T-helper 2 cell (primary cell): Measurements from ENCODE around the gene GJD3.
A peak's percentile ranks its signal among the peaks of the same experiment; 100 is the strongest.

ENCODE experiments used
- DNase-seq, 5 experiments: peaks; one replicate each; pipeline versions ENCODE4 v3.0.0 to v3.0.0-alpha.2; 2012 to 2022

The GJD3 gene

DNA sequence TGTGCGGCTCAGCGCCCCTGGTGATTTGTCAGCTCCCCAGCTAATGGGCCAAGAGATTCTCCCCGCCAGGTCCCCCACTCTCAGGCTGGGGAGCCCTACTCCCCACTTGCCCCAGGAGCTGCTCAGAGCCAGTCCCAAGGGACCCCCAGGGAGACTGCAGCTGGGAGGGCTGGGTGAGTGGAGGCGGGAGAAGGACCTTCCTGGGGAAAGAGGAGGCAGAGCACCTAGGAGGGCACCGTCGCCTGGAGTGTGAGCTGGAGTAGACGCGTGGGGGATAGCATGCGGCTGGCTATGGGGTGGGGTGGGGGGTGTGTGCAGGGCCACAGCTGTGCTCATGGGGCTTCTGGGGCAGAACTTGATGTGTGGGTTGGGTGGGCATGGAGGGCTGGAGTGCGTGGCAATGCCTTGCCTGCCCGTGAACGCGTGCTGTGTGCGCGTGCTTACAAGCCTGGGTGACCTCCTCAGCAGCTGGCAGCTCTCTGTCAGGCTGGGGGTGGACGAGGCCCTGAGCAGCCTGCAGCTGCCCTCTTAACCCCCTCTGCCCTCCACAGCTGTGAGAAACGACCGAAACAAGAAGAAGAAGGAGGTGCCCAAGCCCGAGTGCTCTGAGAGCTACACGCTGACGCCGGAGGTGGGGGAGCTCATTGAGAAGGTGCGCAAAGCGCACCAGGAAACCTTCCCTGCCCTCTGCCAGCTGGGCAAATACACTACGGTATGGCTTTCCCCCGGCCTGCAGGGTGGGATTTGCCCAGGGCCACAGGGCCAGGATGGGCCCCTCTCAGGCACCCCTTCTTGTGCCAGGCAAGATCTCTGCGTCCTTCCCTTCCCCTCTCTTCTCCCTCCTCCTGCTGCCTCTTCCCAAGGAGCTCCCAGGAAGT is 12.9 kb downstream of the GJD3 start:
- DNase-seq, result no peak

DNA sequence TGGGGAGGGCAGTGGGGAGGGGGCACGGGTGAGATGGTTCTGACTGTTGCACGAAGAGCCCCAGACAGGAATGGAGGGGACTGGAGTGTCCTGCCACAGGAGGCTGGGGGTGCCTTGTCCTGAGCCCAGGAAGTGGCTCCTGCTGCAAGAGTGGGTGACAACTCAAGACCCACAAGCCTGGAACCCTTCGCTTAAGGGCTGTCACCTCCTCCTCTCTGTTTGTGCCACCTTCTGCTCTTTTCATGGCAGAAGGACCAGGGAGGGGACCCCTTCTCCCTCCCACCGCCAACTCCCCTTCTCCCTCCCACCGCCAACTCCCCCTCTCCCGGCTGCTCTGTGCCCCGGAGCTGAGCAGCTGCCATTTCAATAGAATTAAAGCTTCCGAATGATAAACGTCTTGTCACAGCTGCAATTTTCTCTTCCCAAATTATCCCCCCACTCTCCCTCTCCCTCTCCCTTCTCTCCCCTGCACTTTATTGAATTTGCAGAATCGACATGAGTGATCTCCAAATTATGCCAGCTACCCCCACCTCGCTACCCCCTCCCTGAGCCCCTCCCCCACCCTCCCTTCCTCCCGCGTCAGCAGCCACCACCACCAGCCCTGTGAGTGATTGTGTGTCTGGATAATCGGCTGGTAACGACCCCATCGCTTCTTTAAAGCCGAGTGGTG is 13.7 kb downstream of the GJD3 start:
- DNase-seq, result no peak

GRCh38 chr17:40349895-40350688 is 14.4 kb downstream of the GJD3 start:
- DNase-seq, result no peak

GRCh38 chr17:40349477-40349894 is 15.1 kb downstream of the GJD3 start:
- no peak for DNase-seq

DNA sequence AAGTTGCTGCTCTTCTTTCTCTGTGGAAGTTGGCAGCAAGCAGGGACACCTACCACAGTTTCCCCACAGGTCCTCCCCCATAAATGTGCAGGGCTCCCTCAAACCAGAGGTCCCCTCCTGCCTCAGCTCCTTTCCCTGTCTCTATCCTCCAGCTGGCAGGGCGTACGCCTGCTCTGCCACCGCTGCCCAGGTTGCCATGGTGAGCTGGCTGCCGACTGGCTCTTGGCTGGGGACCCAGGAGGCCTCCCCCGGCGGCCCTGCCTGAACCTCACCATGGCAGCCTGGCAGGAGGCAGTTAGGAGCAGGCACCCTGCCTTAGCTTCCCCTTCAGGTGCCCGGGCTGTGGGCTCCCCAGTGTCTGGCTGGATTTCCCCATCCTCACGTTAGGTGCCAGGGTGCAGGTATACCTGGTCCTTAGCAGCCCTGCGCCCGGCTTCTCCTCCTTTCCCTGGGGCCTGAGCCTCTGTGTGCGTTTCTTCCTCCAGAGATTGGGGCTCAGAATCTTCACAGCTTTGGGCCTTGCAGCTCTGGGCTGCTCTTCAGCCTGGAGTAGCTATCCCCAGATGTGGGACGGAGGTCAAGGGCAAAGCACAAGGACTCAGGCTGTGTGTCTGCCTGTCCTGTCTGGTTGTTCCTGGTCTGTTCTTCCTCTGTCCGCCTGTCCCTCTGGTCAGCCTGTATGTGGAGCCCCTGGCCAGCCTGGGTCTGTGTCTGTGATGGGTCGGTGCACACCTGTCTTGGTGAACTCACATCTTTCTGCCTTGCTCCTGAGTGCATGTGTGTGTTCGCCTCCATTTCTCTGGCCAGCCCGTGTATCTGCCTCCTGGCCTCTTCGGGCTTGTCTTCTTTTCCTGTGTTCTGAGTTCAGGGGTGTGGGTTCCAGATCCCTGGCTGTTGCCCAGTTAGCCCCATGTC is 15.7 kb downstream of the GJD3 start:
- no peak for DNase-seq

- no peak for DNase-seq
Measured at GRCh38 chr17:40348136-40348504, 16.4 kb downstream of the GJD3 start.

DNA sequence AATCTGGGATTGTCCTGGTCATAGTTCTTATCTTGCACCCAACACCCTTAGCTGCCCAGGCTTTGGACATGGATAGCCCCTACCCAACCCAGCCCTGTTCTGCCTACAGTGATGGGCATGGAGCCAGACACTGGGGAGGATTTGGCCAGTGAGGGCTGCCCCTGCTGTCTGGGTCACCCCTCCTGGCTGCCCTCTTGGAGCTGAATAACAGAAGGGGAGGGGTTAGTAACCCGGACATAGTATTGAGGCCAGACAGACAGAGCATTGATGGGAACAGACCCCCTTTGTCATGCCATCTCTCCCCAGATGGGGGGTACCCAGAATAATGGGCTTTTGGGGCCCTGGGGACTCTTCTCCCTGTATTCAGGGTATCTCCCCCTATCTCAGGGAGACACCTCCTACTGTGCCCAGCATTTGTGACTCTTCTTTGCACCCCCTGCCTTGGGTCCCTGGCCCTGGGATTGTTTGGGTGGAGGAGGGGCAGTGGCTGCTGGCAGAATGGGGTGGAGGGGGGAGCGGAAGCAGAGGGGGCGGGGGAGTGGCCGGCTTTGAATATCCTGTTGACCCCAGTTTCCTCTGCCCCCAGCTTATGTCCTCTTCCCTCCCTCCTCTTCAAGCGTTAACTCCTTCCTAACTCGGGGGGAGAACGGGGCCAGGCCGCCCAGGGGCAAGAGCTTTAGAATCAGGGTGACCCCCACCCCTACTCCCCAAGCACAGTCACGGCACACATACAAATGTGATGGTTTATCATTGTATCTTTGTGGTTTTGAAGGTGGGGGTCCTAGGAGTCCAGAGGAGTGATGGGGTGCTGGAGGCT is 17.0 kb downstream of the GJD3 start:
- no peak for DNase-seq

DNA sequence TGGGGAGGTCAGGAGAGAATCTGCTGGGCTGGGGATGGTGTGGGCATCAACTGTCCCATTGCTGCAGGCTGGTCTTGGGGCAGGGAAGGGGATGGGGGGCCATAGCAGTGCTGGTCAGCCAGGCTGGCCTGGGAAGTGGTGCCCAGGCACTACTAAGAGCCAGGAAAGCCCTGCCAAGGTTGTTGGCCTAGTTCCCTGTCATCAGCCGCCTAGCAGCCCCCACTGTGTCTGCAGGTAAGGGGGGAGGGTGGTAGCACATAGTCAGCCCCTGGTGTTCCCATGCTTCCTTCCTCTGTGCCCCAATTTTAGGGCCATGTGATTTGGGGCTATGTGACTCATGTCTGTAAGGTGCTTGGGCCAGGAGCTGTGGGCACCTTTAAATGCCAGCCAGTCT is 17.8 kb downstream of the GJD3 start:
- DNase-seq, result peak in 1 of 5 experiments; percentile 71

- no peak for DNase-seq
Measured at GRCh38 chr17:40345994-40346764, 18.4 kb downstream of the GJD3 start.

DNA sequence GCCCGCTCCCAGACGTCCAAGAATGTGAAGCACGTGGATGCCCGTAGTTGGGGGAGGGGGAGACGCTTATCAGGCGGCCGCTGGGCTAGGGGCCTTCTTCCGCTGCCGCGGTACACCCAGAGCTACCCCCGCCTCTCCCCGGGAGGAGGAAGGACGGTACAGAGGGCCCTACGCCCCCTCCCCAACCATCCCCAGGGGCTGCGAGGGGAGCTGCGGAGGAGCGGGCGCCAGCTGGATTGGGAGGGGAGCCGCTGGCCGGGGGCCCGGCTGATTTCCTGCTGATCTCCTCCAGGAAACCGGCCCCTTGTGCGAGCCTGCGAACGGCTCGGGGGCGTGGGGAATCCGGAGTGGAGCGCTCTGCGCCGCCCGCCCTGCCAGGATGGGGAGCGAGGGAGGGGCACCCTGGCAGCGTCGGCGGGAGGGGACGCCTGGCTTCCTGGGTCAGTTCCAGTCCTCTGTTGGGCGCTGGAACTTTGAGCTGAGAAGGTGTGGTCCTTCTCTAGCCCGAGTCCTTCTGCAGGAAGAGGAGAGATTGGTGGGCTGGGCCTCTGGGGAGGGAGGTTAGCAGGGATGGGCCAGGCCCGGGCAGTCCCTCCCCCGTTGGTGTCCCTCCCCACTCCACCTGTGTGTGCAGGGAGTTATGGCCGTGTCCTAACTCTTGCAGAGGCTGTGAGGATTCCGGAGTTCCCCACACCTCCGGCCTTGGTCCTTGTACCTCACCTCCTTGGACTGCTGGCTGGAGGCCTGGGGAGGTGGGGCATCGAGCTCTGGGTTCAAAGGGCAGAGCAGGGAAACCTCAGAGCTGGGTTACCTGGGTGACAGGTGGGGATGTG is 19.2 kb downstream of the GJD3 start:
- DNase-seq, result peak in 3 of 5 experiments; percentile 25 to 48 (median 28)

DNA sequence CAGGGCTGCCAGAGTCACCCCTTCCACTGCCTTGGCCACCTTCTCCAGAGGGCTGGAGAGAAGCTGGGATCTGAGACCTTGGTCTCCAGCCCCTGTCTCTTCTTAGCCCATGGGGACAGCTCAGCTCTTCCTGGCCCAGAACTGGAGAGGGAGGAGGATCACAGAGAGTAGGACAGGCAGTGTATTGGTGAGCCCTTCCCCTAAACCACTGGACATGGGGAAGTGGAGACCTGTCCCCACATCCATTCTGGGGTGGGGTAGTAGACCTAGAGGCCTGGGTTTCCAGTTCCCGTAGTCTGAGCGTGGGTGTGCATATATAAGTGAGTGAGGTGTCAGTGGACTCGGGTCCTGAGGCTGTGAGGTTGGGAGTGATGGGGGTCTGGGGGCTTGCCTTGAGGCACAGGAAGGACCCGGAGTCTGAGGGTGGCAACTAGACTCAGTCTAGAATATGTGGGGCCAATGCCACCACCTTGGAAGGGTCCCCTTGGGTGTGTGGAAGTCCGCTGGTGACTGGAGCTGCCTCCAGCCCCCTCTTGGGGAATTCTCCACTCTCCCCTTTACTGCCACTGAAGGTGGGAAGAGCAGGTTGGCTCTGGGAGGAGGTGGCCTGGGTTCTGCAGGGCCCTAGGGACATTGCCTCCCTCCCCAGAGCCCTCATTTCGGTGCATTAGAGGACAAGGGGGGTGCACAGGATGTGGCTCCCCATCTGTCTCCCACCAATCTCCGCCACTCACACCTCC is 19.9 kb downstream of the GJD3 start:
- DNase-seq, result peak in 1 of 5 experiments; percentile 77

GRCh38 chr17:40343219-40344119 is 21.1 kb downstream of the GJD3 start:
- DNase-seq, result no peak

GRCh38 chr17:40342504-40343218 is 21.9 kb downstream of the GJD3 start:
- DNase-seq, result no peak

DNA sequence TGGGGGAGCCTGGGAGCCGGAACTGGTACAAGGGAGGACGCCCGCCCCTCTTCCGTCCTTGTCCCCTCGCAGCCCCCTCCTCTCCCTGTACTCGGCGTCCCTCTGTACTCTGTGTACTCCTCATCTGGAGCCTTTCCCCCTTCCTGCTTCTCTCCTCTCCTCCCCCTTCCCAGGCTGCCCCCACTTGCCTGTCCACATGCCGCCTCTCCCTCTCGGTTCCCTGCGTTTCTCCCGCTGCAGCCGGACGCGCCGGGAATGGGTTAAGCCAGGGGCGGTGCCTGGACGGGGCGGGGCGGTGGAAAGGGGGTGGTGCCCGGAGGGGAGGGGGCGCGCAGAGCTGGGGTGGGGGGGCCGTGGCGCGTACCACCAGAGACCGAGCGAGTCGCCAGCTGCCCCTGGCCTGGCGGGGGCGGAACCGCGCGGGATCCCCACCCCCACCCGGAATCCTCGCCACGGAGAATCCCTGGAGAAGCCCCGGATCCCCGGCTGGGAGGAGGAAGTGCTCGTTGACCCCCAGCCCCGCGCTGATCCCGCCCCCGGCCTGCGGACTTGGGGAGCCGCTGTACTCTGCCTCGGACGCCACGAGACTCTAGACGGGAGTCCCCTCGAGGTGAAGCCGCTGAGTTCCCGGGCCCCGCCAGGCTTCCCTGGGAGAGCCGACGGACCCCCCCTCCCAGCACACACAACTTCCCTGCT is 22.6 kb downstream of the GJD3 start:
- no peak for DNase-seq

DNA sequence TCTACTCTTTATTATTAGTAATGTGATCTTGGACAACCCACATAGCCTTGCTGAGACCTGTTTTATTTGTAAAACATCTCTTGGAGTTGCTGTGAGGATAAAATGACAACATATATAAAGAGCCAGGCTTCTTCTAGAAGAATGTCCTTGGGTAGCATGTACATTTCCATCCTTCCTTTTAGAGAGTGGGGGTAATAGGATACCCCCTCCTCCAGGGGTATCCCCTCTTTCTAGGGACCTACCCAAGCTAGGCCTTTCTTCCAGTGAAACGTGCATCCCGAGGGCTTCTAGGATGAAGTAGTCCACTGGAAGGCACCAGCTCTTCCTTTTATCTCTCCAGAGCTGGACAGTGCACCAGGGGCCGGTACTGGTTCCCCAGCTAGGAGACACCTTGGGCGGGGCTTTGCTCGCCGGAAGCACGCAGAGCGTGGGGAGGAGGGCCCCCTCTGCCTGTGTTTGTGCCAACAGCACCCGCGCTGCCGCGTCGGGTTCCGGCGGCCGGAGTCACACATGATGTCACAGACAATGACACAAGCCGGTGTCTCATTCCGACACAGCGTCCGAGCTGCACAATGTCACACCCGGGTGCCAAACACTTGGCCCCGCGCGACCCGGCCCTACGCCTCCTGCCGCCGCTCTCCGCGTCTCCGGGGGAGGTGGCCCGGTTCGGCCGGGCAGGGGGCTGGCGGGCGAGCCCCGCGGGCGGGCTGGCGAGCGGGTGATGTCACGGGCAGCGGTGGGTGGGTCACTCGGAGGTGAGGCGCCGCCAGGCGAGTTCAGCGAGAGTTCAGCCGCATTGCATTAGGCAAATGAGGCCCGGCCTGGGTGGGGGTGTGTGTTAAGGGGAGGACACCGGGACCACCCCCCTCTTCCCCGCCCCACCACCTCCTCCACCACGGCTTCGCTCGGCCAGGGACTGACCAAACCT is 23.4 kb downstream of the GJD3 start:
- peak; percentile 72 to 94 (median 84) for DNase-seq
